Adrenal gland (tissue), 5 donors: Measurements from ENCODE around the gene PLIN3.
"Not testable (repeated sequence)": the region's sequence is repeated elsewhere in the genome, so short reads cannot be mapped to it uniquely, and the experiment has no call there.

Experiments
- CTCF ChIP-seq, 6 experiments: fragments of 450-650 bp in 4 of 6; fragments of 200-600 bp in 2 of 6; sonication (generic) in 1 of 6; IDR thresholded peaks; 1 replicate in 5 of 6; 2 replicates in 1 of 6; pipeline versions ENCODE4 v1.5.1 to v1.8.0; 2016 to 2021; ENCODE audit warnings: antibody characterized with exemption in 6 of 6, mild to moderate bottlenecking in 2 of 6, moderate library complexity in 1 of 6
- POLR2A ChIP-seq, 2 donors: fragments of 450-650 bp; IDR thresholded peaks; one replicate each; pipeline ENCODE4 v1.6.1; 2017; ENCODE audit warnings: antibody characterized with exemption in 2 of 2, mild to moderate bottlenecking in 2 of 2, moderate library complexity in 1 of 2
- donor health status: DM: no; HTN: no; CAD: no.

- not testable (repeated sequence) for TF ChIP-seq CTCF, POLR2A (IDR thresholded peaks at IDR 0.05)
These were observed 74.2 kb downstream of the PLIN3 start for GRCh38 chr19:4793278-4793677.
